Fibroblast of villous mesenchyme (primary cell): Measurements from ENCODE around the gene KCNQ1. TPM values are rescaled to one million over a fixed set of nuclear protein-coding genes. Genes with fewer than 3 reads are reported as not detected.

Source experiments
- DNase-seq: peaks from one replicate; pipeline ENCODE4 v3.0.0-alpha.2; 2010; ENCODE audit warnings: low read depth
- H3K4me3 ChIP-seq: 2 replicates; pipeline ENCODE4 v1.5.1; 2011; ENCODE audit warnings: low read depth, mild to moderate bottlenecking, low read length
- total RNA-seq: library from RNA; depleted of rRNA; stranded (reverse); fragments of >200 nt; gene quantifications from 2 replicates; pipeline ENCODE4 v1.2.3, GENCODE V29; 2012
- TF ChIP-seq, protein P1 (sequence below): IDR thresholded peaks from 2 replicates; pipeline ENCODE4 v1.5.1; 2012; ENCODE audit warnings: low read depth, mild to moderate bottlenecking, low read length; ENCODE audit not compliant: insufficient read depth

The KCNQ1 gene
- total RNA-seq, 1 donor, result not detected

DNA sequence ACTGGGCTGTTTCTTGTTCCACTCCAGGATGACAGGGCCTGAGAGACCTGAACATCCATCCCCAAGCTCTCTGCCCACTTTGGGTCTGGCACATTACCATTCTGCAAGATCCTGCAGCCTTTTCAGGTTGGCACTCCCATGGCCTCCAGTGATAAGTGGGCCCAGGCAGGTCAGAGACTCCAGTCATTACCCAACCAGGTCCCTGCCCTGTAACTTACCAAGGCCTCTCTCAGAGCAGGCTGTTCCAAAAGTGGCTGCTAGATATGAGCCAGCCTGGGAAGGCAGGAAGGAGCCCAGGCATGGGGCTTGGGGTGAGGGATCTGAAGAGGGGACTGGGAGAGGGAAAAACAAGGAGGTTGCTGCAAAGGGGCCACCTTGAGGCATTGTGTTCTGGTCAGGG lies 219.1 kb downstream of the KCNQ1 start:
- TF ChIP-seq, protein P1, sequence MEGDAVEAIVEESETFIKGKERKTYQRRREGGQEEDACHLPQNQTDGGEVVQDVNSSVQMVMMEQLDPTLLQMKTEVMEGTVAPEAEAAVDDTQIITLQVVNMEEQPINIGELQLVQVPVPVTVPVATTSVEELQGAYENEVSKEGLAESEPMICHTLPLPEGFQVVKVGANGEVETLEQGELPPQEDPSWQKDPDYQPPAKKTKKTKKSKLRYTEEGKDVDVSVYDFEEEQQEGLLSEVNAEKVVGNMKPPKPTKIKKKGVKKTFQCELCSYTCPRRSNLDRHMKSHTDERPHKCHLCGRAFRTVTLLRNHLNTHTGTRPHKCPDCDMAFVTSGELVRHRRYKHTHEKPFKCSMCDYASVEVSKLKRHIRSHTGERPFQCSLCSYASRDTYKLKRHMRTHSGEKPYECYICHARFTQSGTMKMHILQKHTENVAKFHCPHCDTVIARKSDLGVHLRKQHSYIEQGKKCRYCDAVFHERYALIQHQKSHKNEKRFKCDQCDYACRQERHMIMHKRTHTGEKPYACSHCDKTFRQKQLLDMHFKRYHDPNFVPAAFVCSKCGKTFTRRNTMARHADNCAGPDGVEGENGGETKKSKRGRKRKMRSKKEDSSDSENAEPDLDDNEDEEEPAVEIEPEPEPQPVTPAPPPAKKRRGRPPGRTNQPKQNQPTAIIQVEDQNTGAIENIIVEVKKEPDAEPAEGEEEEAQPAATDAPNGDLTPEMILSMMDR, result no peak
- DNase-seq, result no peak
- no peak overlapping the region for H3K4me3 ChIP-seq

DNA sequence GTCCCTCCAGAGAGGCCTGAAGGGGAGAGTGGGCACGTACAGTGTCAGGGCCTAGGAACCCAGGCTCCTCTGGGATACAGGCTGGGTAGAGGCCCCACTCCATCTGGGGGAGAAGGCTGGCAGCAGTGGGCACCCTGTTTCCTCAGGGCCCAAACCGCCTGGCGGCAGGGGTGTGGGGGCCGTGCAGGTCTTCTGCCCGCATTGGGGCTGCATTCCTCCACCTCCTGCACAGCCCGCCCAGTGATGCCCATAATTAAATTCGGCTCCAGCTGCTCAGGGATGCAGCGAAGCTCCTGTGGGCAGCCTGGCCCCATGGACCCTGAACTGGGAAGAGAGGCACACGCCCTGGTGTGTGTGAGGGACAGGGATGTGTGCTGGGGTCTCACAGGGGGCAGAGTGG lies 219.6 kb downstream of the KCNQ1 start:
- TF ChIP-seq, protein P1, result no peak
- no peak overlapping the region for H3K4me3 ChIP-seq
- no peak for DNase-seq

DNA sequence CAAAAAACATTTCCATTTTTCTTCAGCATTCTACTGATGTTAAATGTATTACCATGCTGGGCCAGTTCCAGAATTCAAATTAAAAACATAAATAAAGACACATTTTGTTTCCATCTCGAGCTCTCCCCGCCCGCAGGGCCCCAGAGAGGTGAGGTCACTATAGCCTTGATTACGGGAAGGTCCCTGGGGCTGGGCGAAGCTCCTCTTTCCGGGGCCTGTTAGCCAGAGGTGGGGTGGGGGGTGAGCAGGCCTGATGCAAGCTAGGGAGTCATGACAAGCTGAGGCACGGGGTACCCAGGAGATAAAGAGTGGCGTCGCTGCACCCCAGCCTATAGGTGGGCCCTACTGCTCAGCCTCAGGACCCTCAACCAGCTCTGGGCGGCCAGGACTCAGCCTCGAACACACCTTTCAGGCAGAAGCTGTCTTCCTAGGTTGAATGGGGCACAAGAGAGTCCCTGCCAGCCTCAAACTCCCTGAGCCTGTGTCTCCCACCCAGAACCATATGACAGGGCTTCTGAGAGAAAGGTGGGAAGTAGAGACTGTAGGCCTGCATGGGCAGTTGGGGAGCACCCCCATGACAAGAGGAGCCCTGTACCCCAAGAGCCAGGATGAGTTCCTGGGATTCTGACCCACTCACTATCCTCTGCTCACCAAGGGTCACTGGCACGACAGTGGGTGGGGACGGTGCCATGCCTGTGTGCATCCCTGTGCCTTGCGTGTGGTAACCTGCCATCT lies 220.2 kb downstream of the KCNQ1 start:
- TF ChIP-seq, protein P1, result no peak
- no peak for DNase-seq
- H3K4me3 ChIP-seq, result no peak overlapping the region

DNA sequence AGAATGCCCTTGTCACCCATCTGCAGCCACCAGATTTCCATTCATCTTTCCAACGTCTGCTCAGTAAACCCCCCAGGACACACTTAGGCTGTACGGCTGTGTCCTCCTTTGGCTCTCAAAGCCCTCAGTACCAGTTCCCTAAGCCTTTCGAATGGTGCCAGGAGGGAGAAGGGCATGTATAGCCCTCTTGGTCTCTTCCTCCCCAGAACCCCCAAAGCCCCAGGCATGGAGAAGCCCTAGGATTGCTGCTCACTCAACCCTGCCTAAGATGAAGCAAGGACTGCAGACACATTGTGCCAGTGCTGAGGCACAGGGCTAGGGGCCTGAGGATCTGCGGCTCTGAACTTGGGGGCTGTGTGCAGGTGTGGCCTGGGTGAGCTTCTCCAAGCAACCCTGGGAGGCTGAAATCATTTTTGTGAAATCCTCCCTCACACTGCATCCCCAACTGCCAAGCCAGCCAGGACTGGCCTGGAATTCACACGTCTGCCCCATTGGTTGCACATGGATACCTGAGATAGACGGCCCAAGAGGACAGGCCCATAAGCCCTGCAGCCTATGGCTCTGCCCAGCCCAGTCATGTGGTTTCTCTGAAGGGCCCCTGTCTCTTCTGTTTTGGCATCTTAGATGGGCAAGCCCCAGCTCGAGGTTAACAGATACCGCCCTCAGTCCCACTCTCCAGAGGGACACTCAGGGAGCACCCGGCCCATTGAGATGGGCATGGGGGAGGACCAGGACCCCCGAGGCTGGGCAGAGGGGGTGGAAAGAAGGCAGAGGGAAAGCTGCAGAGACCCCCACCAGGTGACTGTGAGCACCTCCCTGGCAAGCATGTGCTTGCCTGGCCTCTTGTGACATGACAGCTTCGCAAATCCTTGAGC lies 221.0 kb downstream of the KCNQ1 start:
- no peak for DNase-seq
- no peak overlapping the region for H3K4me3 ChIP-seq
- TF ChIP-seq, protein P1, result no peak

DNA sequence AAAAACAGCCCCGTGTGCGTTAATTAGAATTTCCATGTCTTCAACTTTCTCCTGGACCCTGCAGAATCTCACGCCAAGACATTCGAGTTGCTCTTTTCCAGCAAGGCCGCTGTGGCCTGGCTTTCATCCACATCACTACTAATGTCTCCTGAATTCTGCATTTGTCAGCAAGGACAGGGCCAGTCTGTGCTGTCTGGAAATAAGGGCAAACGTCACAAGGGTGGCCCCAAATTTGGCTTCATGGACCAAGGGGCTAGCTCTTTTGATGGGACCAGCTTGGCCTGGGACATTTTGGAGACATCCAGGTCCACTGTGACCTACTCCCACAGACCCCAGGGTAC lies 221.6 kb downstream of the KCNQ1 start:
- TF ChIP-seq, protein P1, result no peak
- H3K4me3 ChIP-seq, result no peak overlapping the region
- DNase-seq, result peak; percentile 11

DNA sequence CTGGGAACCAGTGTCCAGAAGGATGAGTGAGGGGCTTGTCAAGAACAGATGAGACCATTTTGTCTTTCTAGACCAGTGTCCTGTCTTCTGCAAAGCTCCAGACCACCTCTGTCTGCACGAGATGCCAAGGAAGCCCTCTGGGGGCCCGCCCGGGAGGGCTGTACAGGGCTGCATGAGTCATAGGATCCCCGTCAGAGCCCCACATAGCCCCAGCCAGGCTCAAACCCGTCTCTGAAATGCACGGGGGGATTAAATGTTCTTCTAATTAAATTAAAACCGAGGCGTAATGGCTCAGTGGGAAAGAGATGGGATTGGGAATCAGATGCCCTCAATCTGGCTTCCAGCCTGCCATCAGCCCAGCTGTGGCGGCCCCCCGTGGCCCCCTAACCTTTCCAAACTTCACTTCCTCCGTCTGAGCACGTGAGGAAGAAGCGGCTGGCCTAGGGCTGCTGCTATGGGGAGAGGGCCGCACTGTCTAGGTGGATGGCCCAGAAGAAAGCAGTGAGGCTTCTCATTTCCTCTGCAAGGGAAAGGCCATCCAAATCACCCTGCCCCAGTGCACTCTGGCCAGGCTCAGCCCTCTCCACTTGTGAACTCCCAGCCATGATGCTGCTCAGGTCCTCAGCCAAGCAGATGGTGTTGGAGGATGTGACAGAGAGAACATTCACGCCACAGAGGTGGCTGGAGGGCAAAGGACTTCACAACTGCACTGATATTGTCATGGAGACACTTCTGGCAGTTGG lies 222.2 kb downstream of the KCNQ1 start:
- H3K4me3 ChIP-seq, result no peak overlapping the region
- no peak for DNase-seq
- TF ChIP-seq, protein P1, result no peak
